Measurements from ENCODE around the gene AMBRA1.

- TF ChIP-seq POLR2AphosphoS5 (IDR thresholded peaks at IDR 0.05; ENCODE audit: low read depth) (no peak), CTCF (IDR thresholded peaks at IDR 0.05; ENCODE audit: insufficient read depth, low read length) (no peak)
Observed at GRCh38 chr11:46562527-46562926, 31.3 kb downstream of the AMBRA1 start.
